T-helper 17 cell (primary cell): ENCODE measurements around the gene COL1A2. TPM values are rescaled to one million over a fixed set of nuclear protein-coding genes. Genes with fewer than 3 reads are reported as not detected.

Experiments
- ATAC-seq: fragments of 150-1000 bp; cut with Tn5 transposase; 2 replicates; pipeline ENCODE4 v1.10.0; 2021; ENCODE audit warnings: mild to moderate bottlenecking, moderate library complexity
- DNase-seq, 3 donors: peaks; one replicate each; pipeline versions ENCODE4 v3.0.0 to v3.0.0-alpha.2; 2020 to 2021
- H3K9me3 ChIP-seq: one replicate; pipeline ENCODE4 v1.7.0; 2013; ENCODE audit warnings: low read length, mild to moderate bottlenecking; ENCODE audit not compliant: control insufficient read depth, poor library complexity, severe bottlenecking
- H3K27ac Mint-ChIP-seq: one replicate; pipeline ENCODE4 v1.8.0; 2022; ENCODE audit warnings: mild to moderate bottlenecking, moderate library complexity, mixed read lengths
- H3K27me3 Mint-ChIP-seq: one replicate; pipeline ENCODE4 v1.8.0; 2022; ENCODE audit warnings: mixed read lengths
- H3K36me3 Mint-ChIP-seq: one replicate; pipeline ENCODE4 v1.8.0; 2022; ENCODE audit warnings: low read depth, mixed read lengths
- H3K4me1 Mint-ChIP-seq: one replicate; pipeline ENCODE4 v1.8.0; 2022; ENCODE audit warnings: mild to moderate bottlenecking, mixed read lengths
- H3K4me3 Mint-ChIP-seq: one replicate; pipeline ENCODE4 v1.8.0; 2022; ENCODE audit warnings: mild to moderate bottlenecking, moderate library complexity, mixed read lengths
- total RNA-seq, 4 donors: library from RNA in 2 of 4; stranded (reverse) in 2 of 4; gene quantifications; one replicate each; pipeline ENCODE4 v1.2.3 and lab custom pipeline; 2022 to 2026

The COL1A2 gene
- total RNA-seq, 2 donors from 2014 or later = not detected

- H3K27ac Mint-ChIP-seq = no peak overlapping the region
- H3K36me3 Mint-ChIP-seq = peaks cover 3% of the 10 kb centered on the region
- no peak for ATAC-seq
- DNase-seq = no peak
- peaks cover 48% of the 10 kb centered on the region for H3K27me3 Mint-ChIP-seq
- no peak overlapping the region for H3K4me3 Mint-ChIP-seq
- no peaks in the 10 kb centered on the region for H3K9me3 ChIP-seq
- H3K4me1 Mint-ChIP-seq = peaks cover 7% of the 10 kb centered on the region
Observed at GRCh38 chr7:94391726-94392392, 2.8 kb upstream of the COL1A2 start.

- Mint-ChIP-seq H3K36me3 (peaks cover 3% of the 10 kb centered on the region), H3K27me3 (peaks cover 50% of the 10 kb centered on the region), H3K4me1 (peaks cover 7% of the 10 kb centered on the region), H3K4me3 (no peak overlapping the region), H3K27ac (no peak overlapping the region)
- no peak for ATAC-seq
- no peak for DNase-seq
- no peaks in the 10 kb centered on the region for H3K9me3 ChIP-seq
Observed at GRCh38 chr7:94392393-94392786, 2.3 kb upstream of the COL1A2 start.

GRCh38 chr7:94393246-94394108, 1.2 kb upstream of the COL1A2 start:
- H3K4me1 Mint-ChIP-seq = peaks cover 7% of the 10 kb centered on the region
- peaks cover 50% of the 10 kb centered on the region for H3K27me3 Mint-ChIP-seq
- no peak overlapping the region for H3K4me3 Mint-ChIP-seq
- H3K27ac Mint-ChIP-seq = no peak overlapping the region
- peaks cover 3% of the 10 kb centered on the region for H3K36me3 Mint-ChIP-seq
- DNase-seq (no peak), ATAC-seq (no peak)
- no peaks in the 10 kb centered on the region for H3K9me3 ChIP-seq

GRCh38 chr7:94394109-94394436, 622 bp upstream of the COL1A2 start:
- Mint-ChIP-seq H3K27ac (no peak overlapping the region), H3K27me3 (peaks cover 52% of the 10 kb centered on the region), H3K36me3 (peaks cover 3% of the 10 kb centered on the region), H3K4me1 (peaks cover 7% of the 10 kb centered on the region), H3K4me3 (no peak overlapping the region)
- H3K9me3 ChIP-seq = no peaks in the 10 kb centered on the region
- DNase-seq = no peak
- ATAC-seq = no peak

- no peak for DNase-seq
- peaks cover 3% of the 10 kb centered on the region for H3K36me3 Mint-ChIP-seq
- ATAC-seq = peak; percentile 54
Observed at GRCh38 chr7:94395141-94396036, 694 bp downstream of the COL1A2 start.

GRCh38 chr7:94396037-94396431, 1.3 kb downstream of the COL1A2 start:
- Mint-ChIP-seq H3K27ac (no peak overlapping the region), H3K4me1 (peaks cover 7% of the 10 kb centered on the region), H3K36me3 (peaks cover 3% of the 10 kb centered on the region), H3K27me3 (peaks cover 48% of the 10 kb centered on the region), H3K4me3 (no peak overlapping the region)
- H3K9me3 ChIP-seq = no peaks in the 10 kb centered on the region
- no peak for DNase-seq
- no peak for ATAC-seq

More at GRCh38 chr7:94395141-94396036, 694 bp downstream of the COL1A2 start:
- H3K4me3 Mint-ChIP-seq = peak overlapping the region; percentile 73
- peaks cover 7% of the 10 kb centered on the region for H3K4me1 Mint-ChIP-seq
- no peak overlapping the region for H3K27ac Mint-ChIP-seq
- H3K27me3 Mint-ChIP-seq = peaks cover 45% of the 10 kb centered on the region
- no peaks in the 10 kb centered on the region for H3K9me3 ChIP-seq

- Mint-ChIP-seq H3K4me3 (no peak overlapping the region), H3K27me3 (peaks cover 48% of the 10 kb centered on the region), H3K27ac (no peak overlapping the region), H3K4me1 (peaks cover 7% of the 10 kb centered on the region), H3K36me3 (peaks cover 3% of the 10 kb centered on the region)
- no peak for ATAC-seq
- DNase-seq = no peak
- H3K9me3 ChIP-seq = no peaks in the 10 kb centered on the region
Observed at GRCh38 chr7:94396596-94396995, 1.9 kb downstream of the COL1A2 start.

GRCh38 chr7:94397722-94398121, 3.0 kb downstream of the COL1A2 start:
- H3K36me3 Mint-ChIP-seq = peaks cover 3% of the 10 kb centered on the region
- no peak overlapping the region for H3K27ac Mint-ChIP-seq
- no peak overlapping the region for H3K4me3 Mint-ChIP-seq
- H3K27me3 Mint-ChIP-seq = peaks cover 48% of the 10 kb centered on the region
- H3K4me1 Mint-ChIP-seq = peaks cover 7% of the 10 kb centered on the region
- no peak for DNase-seq
- no peak for ATAC-seq
- H3K9me3 ChIP-seq = no peaks in the 10 kb centered on the region

- no peaks in the 10 kb centered on the region for H3K36me3 Mint-ChIP-seq
- peaks cover 46% of the 10 kb centered on the region for H3K27me3 Mint-ChIP-seq
- ATAC-seq (no peak), DNase-seq (no peak)
- no peaks in the 10 kb centered on the region for H3K9me3 ChIP-seq
- H3K27ac Mint-ChIP-seq = no peak overlapping the region
- peaks cover 4% of the 10 kb centered on the region for H3K4me1 Mint-ChIP-seq
- H3K4me3 Mint-ChIP-seq = no peak overlapping the region
Observed at GRCh38 chr7:94398841-94399240, 4.1 kb downstream of the COL1A2 start.

- Mint-ChIP-seq H3K27ac (no peak overlapping the region), H3K27me3 (peaks cover 42% of the 10 kb centered on the region), H3K4me3 (no peak overlapping the region), H3K36me3 (no peaks in the 10 kb centered on the region), H3K4me1 (peaks cover 2% of the 10 kb centered on the region)
- DNase-seq = no peak
- ATAC-seq = no peak
- H3K9me3 ChIP-seq = no peaks in the 10 kb centered on the region
Observed at GRCh38 chr7:94400022-94400421, 5.3 kb downstream of the COL1A2 start.

- H3K4me3 Mint-ChIP-seq = no peak overlapping the region
- no peaks in the 10 kb centered on the region for H3K36me3 Mint-ChIP-seq
- ATAC-seq = no peak
- H3K4me1 Mint-ChIP-seq = no peaks in the 10 kb centered on the region
- H3K27ac Mint-ChIP-seq = no peak overlapping the region
- DNase-seq = no peak
- H3K9me3 ChIP-seq = no peaks in the 10 kb centered on the region
- peaks cover 34% of the 10 kb centered on the region for H3K27me3 Mint-ChIP-seq
Observed at GRCh38 chr7:94400643-94401427, 6.1 kb downstream of the COL1A2 start.

- Mint-ChIP-seq H3K4me3 (no peak overlapping the region), H3K36me3 (no peaks in the 10 kb centered on the region), H3K27me3 (peaks cover 33% of the 10 kb centered on the region), H3K27ac (no peak overlapping the region), H3K4me1 (no peaks in the 10 kb centered on the region)
- H3K9me3 ChIP-seq = no peaks in the 10 kb centered on the region
- DNase-seq (no peak), ATAC-seq (no peak)
Observed at GRCh38 chr7:94401428-94401814, 6.7 kb downstream of the COL1A2 start.
